ENCODE data around the gene CARD11.
A peak's percentile ranks its signal among the peaks of the same experiment; 100 is the strongest.
"Not testable (repeated sequence)": the region's sequence is repeated elsewhere in the genome, so short reads cannot be mapped to it uniquely, and the experiment has no call there.

The CARD11 gene

DNA sequence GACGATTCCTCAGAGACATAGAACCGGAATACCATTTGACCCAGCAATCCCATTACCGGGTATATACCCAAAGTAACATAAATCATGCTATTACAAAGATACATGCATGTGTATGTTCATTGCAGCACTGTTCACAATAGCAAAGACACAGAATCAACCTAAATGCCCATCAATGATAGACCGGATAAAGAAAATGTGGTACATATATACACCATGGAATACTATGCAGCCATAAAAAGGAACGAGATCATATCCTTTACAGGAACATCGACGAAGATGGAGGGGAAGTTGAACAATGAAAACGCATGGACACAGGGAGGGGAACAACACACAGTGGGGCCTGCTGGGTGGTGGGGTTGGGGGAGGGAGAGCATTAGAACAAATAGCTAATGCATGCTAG is 22.4 kb downstream of the CARD11 start:
- peaks cover 44% of the 10 kb centered on the region for H3K9me3 Mint-ChIP-seq
- H3K4me3 Mint-ChIP-seq; H3K27ac Mint-ChIP-seq; H3K27me3 Mint-ChIP-seq (ENCODE audit: low read depth): not testable (repeated sequence)
- H3K36me3 Mint-ChIP-seq (ENCODE audit: low read depth) = peaks cover 63% of the 10 kb centered on the region
- H3K4me1 Mint-ChIP-seq (ENCODE audit: low read depth) = peaks cover 11% of the 10 kb centered on the region

DNA sequence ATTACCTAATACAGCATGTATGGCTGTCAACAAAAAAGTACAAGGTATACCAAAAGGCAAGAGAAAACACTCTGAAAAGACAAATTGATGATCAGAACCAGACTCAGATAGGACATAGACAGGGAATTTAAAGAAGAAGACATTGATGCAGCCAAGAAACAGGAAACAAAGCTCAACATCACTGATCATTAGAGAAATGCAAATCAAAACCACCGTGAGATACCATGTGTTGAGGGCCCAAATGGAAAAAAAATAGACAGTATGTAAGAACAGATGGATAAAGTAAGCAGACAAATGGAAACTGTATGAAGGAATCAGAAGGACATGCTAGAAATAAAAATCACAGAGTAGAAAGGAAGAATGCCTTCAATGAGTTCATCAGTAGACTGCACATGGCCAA is 23.3 kb downstream of the CARD11 start:
- Mint-ChIP-seq H3K36me3 (ENCODE audit: low read depth) (peaks cover 56% of the 10 kb centered on the region), H3K27me3 (ENCODE audit: low read depth) (no peaks in the 10 kb centered on the region), H3K9me3 (peaks cover 37% of the 10 kb centered on the region), H3K27ac (no peak overlapping the region), H3K4me3 (no peak overlapping the region), H3K4me1 (ENCODE audit: low read depth) (peaks cover 11% of the 10 kb centered on the region)

DNA sequence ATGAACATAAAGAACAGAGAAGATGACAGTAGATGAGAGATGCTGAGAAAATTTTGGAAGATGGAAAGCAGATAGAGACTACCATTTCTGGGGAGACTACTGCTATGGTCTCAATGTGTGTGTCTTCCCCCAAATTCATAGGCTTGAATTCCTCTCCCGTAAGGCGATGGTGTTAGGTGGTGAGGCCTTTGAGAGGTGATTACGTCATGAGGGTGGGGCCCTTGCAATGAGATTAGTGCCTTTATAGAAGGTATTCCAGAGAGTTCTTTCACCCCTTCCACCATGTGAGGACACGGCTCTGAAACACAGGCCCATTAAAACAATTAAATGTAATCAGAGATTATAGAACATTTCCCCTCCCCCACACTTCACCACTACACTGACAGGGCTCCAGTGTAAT is 23.9 kb downstream of the CARD11 start:
- Mint-ChIP-seq H3K27ac (no peak overlapping the region), H3K36me3 (ENCODE audit: low read depth) (peaks cover 50% of the 10 kb centered on the region), H3K4me1 (ENCODE audit: low read depth) (peaks cover 11% of the 10 kb centered on the region), H3K27me3 (ENCODE audit: low read depth) (no peaks in the 10 kb centered on the region), H3K9me3 (peaks cover 36% of the 10 kb centered on the region), H3K4me3 (no peak overlapping the region)

DNA sequence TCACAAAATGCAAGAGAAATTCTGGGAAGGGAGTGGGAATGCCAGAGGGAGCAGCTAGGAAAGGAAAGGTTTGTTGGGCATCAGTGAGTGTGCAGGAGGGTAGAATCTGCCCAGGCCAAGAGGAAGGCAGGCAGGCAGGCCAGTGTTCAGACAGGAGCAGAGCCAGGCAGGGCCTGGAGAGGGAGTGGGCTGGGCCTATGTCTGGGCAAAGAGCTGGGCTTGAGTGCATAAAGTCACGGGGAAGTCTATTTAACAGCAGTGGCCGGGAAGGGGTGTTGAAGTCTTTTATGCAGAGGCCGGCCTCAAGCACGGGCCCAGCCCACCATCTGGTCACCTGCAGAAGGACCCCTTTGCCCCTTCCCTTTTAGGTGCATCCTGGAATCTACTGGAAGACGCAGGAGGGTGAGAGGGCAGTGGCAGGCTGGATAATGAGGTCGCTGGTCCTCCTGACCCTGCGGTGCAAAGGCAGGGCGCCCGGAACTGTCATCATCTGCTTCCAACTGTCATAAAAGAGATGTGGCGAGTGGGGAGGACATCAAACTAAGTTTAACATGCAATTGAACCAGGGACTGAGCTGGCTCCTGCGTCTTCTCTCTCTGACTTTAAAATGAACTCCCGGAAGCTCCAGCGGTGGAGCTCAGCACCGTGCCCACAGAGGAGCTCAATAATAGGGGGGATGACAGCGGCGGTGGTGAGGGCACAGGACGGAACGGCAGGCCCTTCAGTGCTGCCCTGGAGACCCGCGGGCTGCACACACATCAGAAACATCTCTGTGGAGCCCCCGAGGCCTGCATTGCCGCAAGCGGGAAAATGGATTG is 29.5 kb downstream of the CARD11 start:
- H3K9me3 Mint-ChIP-seq = no peaks in the 10 kb centered on the region
- H3K27me3 Mint-ChIP-seq (ENCODE audit: low read depth) = no peaks in the 10 kb centered on the region
- peak overlapping the region; percentile 36 for H3K27ac Mint-ChIP-seq
- H3K4me1 Mint-ChIP-seq (ENCODE audit: low read depth) = peaks cover 25% of the 10 kb centered on the region
- peaks cover 21% of the 10 kb centered on the region for H3K36me3 Mint-ChIP-seq (ENCODE audit: low read depth)
- H3K4me3 Mint-ChIP-seq = no peak overlapping the region

DNA sequence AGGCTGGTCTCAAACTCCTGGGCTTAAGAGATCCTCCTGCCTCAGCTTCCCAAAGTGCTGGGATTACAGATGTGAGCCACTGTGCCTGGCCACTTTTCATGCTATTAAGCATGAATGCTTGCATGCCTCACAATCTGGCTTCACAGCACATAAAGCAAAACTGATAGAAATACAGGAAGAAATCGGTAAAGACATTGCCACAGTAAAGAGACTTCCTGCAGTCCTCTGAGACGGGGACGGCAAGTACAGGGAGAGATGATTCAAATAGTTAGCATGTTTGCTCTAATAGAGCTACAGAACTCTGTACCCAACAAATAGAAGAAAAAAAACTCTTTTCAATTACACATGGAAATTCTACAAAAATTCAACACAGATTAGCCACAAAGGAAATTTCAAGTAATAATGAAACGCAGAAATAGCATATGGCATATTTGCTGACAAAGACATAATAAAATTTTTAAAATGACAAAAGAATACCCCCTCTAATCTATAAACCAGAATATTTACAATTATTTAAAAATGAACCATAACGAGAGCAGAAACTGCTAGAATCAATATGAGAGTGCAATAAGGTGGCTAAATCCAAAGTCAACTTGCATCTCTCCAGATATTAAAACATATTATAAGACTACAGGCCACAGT is 32.3 kb downstream of the CARD11 start:
- Mint-ChIP-seq H3K9me3 (no peaks in the 10 kb centered on the region), H3K36me3 (ENCODE audit: low read depth) (peaks cover 33% of the 10 kb centered on the region), H3K4me3 (no peak overlapping the region), H3K27me3 (ENCODE audit: low read depth) (no peaks in the 10 kb centered on the region), H3K4me1 (ENCODE audit: low read depth) (peaks cover 41% of the 10 kb centered on the region), H3K27ac (peak overlapping the region; percentile 26)

DNA sequence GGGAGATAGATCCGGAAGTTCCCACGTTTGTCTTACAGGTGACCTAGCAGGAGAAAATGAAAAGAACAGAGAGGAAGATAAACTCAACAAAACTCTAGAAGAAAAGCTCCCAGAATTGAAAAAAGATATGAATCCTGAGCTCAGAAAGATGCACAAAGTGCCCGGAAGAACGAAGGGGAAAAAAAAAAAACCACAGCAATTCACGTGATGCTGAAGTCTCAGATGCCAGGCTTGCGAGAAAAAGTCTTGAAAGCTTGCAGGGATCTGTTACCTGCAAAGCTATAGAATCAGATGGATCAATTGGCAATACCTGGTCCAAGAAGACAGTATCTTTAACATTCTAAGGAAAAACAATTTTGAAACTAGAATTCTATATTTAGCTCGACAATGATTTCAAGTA is 33.5 kb downstream of the CARD11 start:
- Mint-ChIP-seq H3K4me1 (ENCODE audit: low read depth) (peaks cover 43% of the 10 kb centered on the region), H3K36me3 (ENCODE audit: low read depth) (peaks cover 37% of the 10 kb centered on the region), H3K27ac (peak overlapping the region; percentile 2), H3K27me3 (ENCODE audit: low read depth) (no peaks in the 10 kb centered on the region), H3K4me3 (peak overlapping the region; percentile 40), H3K9me3 (no peaks in the 10 kb centered on the region)

DNA sequence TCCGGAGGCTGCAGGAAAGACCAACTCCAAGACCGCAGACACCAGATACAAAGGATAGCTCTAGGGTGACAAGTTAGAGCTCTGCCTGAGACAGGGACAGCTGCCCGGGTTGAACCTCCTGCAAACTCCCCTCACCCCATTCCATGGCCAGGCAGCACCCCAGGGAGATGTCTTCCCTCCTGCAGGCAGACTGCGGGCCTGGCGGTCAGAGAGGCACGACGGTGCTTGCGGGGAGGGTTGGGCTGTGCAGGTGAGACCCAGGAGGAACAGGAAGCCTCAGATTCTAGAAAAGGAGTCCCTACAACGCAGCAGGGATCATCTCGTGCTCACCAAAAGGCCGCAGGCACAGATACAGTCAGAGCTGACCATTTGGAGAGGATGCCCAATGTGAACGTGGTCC is 34.6 kb downstream of the CARD11 start:
- Mint-ChIP-seq H3K27ac (no peak overlapping the region), H3K4me1 (ENCODE audit: low read depth) (peaks cover 43% of the 10 kb centered on the region), H3K27me3 (ENCODE audit: low read depth) (no peaks in the 10 kb centered on the region), H3K4me3 (no peak overlapping the region), H3K9me3 (no peaks in the 10 kb centered on the region), H3K36me3 (ENCODE audit: low read depth) (peaks cover 34% of the 10 kb centered on the region)

DNA sequence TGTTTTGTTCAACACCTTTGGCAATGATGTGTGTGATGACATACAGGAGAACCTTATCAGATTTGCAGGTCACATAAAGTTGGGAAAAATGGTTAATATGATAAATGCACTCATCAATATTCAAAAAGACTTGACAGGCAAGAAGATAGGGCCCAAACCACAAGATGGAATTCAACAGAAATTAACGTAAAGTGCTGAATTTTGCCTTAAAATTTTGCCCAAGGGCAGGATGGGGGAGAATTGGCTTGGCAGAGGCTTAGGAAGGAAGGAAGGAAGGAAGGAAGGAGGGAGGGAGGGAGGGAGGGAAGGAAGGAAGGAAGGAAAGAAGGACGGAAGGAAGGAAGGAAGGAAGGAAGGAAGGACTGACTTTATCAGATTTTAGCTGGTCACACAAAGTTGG is 35.3 kb downstream of the CARD11 start:
- peaks cover 36% of the 10 kb centered on the region for H3K36me3 Mint-ChIP-seq (ENCODE audit: low read depth)
- no peak overlapping the region for H3K4me3 Mint-ChIP-seq
- no peak overlapping the region for H3K27ac Mint-ChIP-seq
- H3K27me3 Mint-ChIP-seq (ENCODE audit: low read depth) = no peaks in the 10 kb centered on the region
- H3K9me3 Mint-ChIP-seq = no peaks in the 10 kb centered on the region
- peaks cover 44% of the 10 kb centered on the region for H3K4me1 Mint-ChIP-seq (ENCODE audit: low read depth)

DNA sequence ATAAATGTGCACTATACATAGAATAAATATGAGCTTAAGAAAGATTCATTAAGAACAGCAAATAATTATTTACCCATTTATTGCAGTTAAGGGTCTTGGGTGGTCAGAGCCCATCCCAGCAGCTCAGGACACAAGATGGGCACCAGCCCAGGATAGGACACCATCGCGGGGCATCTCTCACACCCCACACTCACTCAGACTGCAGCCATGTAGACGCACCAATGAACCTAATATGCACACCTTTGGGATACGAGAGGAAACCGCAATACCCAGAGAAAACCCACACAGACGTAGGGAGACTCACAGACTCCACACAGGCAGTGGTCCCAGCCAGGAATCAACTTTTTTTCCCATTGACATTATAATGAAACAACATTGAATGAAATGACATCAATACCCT is 36.0 kb downstream of the CARD11 start:
- Mint-ChIP-seq H3K27ac (no peak overlapping the region), H3K36me3 (ENCODE audit: low read depth) (peaks cover 33% of the 10 kb centered on the region), H3K27me3 (ENCODE audit: low read depth) (no peaks in the 10 kb centered on the region), H3K4me3 (no peak overlapping the region), H3K4me1 (ENCODE audit: low read depth) (peaks cover 44% of the 10 kb centered on the region), H3K9me3 (no peaks in the 10 kb centered on the region)

DNA sequence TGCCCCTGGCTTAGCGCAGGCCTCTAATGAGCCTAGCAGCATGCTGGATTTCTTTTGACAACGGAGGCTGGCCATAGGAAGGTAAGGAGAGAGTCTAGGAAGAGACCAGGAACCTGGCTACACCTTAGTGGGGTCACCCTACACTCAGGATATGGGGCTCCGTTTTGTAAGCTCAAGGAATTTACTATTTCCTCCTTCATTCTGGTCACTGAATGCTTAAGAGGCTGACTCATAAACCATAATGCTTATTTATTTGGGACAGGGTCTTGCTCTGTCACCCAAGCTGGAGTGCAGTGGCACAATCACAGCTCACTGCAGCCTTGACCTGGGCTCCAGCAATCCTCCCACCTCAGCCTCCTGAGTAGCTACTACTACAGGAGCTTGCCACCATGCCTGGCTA is 38.4 kb downstream of the CARD11 start:
- H3K27me3 Mint-ChIP-seq (ENCODE audit: low read depth) = no peaks in the 10 kb centered on the region
- peaks cover 49% of the 10 kb centered on the region for H3K36me3 Mint-ChIP-seq (ENCODE audit: low read depth)
- H3K27ac Mint-ChIP-seq = no peak overlapping the region
- peaks cover 27% of the 10 kb centered on the region for H3K4me1 Mint-ChIP-seq (ENCODE audit: low read depth)
- no peak overlapping the region for H3K4me3 Mint-ChIP-seq
- H3K9me3 Mint-ChIP-seq = no peaks in the 10 kb centered on the region

DNA sequence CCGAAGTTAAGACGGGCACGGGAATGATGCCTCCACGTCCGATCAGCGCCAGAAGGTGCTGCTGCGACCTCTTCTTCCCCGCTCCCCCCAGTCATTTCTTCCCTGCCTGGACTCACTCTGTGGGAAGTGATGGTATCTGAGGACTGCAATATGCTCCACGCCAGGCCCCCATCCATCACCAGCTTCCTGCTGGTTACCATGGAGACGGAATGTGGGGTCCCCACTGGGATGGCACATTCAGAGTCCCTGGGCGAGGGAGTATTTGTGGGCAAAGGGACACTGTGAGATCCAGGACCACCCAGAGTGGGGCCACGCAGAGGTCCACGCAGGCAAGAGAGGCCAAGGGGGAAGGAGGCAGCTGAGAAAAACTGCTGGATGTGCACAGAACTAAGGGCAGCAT is 39.7 kb downstream of the CARD11 start:
- no peak overlapping the region for H3K27ac Mint-ChIP-seq
- H3K36me3 Mint-ChIP-seq (ENCODE audit: low read depth) = peaks cover 56% of the 10 kb centered on the region
- peaks cover 26% of the 10 kb centered on the region for H3K4me1 Mint-ChIP-seq (ENCODE audit: low read depth)

DNA sequence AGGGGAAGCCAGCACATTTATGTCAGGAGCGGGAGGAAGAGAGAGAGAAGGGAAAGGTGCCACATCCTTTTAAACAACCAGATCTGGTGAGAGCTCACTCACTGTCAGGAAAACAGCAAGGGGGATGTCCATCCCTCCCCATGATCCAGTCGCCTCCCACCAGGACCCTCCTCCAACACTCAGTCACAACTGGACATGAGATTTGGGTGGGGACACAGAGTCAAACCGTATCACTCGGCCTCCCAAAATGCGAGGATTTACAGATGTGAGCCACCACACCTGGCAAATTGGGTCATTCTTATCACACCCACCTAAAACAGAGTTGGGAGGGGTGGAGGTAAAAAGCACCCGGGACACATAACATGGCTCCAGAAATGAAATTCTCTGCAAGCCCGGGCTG is 41.0 kb downstream of the CARD11 start:
- Mint-ChIP-seq H3K27ac (no peak overlapping the region), H3K4me3 (no peak overlapping the region), H3K36me3 (ENCODE audit: low read depth) (peaks cover 53% of the 10 kb centered on the region), H3K4me1 (ENCODE audit: low read depth) (peaks cover 17% of the 10 kb centered on the region), H3K9me3 (peaks cover 7% of the 10 kb centered on the region), H3K27me3 (ENCODE audit: low read depth) (no peaks in the 10 kb centered on the region)

More for the DNA sequence above, 39.7 kb downstream of the CARD11 start:
- no peaks in the 10 kb centered on the region for H3K27me3 Mint-ChIP-seq (ENCODE audit: low read depth)
- H3K4me3 Mint-ChIP-seq = no peak overlapping the region
- H3K9me3 Mint-ChIP-seq = peaks cover 5% of the 10 kb centered on the region

DNA sequence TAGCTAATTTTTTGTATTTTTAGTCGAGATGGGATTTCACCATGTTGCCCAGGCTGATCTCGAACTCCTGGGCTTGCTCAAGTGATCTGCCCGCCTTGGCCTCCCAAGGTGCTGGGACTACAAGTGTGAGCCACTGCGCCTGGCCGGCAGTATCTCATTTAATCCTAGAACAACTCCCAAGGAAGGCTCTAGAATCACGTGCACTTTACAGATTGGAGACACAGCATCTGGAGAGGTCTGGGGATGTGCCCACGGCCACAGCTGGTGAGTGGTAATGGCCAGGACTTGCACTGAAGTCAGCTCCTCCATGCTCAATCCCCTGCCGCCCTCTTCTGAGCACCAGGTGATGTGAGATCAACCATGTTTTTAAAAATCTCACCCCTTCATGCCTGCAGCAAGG is 43.1 kb downstream of the CARD11 start:
- Mint-ChIP-seq H3K36me3 (ENCODE audit: low read depth) (peaks cover 60% of the 10 kb centered on the region), H3K4me3 (no peak overlapping the region), H3K27ac (no peak overlapping the region), H3K4me1 (ENCODE audit: low read depth) (peaks cover 11% of the 10 kb centered on the region), H3K9me3 (peaks cover 18% of the 10 kb centered on the region), H3K27me3 (ENCODE audit: low read depth) (no peaks in the 10 kb centered on the region)

DNA sequence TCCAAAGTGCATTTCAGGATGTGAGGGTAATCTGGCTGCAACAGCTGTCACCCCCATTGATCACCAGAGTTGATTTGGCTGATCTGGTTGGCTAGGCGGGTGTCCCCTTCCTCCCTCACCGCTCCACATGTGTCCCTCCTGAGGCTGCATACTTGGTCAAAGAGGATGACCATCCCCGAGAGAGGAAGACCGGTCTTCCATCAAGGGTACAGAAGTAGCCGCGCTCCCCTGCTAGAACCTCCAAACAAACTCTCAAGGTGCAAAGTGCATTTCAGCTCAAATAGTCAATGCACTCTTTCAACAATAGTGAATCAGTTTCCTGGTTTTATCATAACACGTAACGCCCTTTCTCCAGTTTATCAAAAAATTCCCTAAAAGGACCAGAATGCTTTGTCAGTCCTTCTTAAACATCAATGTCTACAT is 44.6 kb downstream of the CARD11 start:
- H3K36me3 Mint-ChIP-seq (ENCODE audit: low read depth) = peaks cover 75% of the 10 kb centered on the region
- H3K4me3 Mint-ChIP-seq = no peak overlapping the region
- H3K4me1 Mint-ChIP-seq (ENCODE audit: low read depth) = peaks cover 11% of the 10 kb centered on the region
- H3K27me3 Mint-ChIP-seq (ENCODE audit: low read depth) = no peaks in the 10 kb centered on the region
- peaks cover 31% of the 10 kb centered on the region for H3K9me3 Mint-ChIP-seq
- peak overlapping the region; percentile 14 for H3K27ac Mint-ChIP-seq

DNA sequence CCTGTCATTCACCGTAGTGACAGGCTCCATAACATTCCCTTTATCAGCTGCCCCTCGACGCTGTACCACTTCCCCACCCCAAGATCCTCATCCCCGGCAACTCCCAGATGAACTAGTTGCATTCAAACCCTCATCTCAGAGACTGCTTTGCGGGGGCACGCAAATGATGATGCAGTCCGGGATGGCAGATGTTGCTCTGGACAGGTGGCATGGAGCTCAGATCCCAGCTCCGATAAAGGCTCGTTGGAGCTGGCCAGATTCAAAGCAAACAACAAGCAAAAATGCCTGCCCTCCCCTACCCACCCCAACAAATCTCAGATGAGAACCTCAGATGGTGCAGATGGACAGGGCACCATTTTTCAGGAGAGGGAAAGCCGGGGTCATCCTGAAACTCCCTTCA is 46.7 kb downstream of the CARD11 start:
- Mint-ChIP-seq H3K9me3 (peaks cover 40% of the 10 kb centered on the region), H3K4me1 (ENCODE audit: low read depth) (peaks cover 7% of the 10 kb centered on the region), H3K27me3 (ENCODE audit: low read depth) (no peaks in the 10 kb centered on the region), H3K27ac (no peak overlapping the region), H3K4me3 (no peak overlapping the region), H3K36me3 (ENCODE audit: low read depth) (peaks cover 83% of the 10 kb centered on the region)

All from T-helper 1 cell treated with Interleukin-12 subunit alpha and Interleukin-12 subunit beta and Interleukin-4 antibody, amounts not matched to agents 30 μg/mL and 1 μg/mL, for 36 hours (primary cell).